GM18511 (cell line): ENCODE data around the gene ANGEL2.

Experiments used
- ATAC-seq: cut with Tn5 transposase; IDR thresholded peaks from one replicate; pipeline ENCODE4 v1.9.1; 2021; ENCODE audit warnings: mild to moderate bottlenecking, moderate library complexity; ENCODE audit not compliant: unreplicated experiment

ANGEL2 gene

DNA sequence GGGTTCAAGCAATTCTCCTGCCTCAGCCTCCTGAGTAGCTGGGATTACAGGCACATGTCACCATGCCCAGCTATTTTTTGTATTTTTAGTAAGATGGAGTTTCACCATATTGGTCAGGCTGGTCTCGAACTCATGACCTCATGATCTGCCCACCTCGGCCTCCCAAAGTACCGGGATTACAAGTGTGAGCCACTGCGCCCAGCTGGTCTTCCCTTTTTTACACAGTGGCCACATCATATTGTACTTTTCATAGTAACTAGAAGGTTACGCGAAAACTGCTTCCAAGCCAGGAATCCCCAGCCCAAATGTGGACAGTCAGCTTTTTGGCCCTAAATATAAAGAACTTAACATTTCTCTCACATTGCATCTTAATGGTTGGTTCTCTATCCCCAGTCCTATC, 61.2 kb downstream of the ANGEL2 start:
- no peak for ATAC-seq

DNA sequence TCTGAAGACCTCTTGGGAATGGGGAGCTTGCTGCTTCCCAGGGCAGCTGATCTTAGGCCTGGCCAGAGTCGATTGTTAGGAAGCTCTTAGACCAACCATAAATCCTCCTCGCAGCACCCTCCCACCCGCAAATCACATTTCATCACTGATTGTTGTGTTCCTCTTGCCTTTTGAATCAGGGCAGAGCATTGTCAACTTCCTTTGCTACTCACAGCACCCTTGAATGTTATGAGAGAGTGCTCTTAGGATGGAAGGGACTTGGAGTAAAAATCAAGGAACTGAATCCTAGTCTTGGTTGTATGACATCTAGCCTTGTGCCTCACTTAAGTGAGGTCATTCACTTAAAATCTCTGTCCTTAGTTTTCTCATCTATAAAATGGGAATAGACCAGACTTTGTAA, 62.3 kb downstream of the ANGEL2 start:
- no peak for ATAC-seq

DNA sequence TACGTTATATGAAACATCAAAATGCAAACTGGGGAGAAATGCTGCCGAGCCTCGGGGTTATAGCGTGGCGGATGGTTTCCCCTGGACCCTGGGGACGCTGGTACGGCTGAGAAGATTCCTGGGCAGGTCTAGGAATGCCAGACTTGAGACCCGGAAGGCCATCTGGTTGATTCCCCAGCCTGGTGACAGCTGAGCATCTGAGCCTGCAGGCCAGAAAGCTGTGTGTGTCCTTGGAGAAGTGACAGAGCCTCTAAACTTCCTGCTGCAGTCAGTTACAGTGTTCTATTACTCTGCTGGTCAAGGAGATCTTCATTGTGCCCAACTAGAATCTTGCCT, 63.1 kb downstream of the ANGEL2 start:
- ATAC-seq: no peak

DNA sequence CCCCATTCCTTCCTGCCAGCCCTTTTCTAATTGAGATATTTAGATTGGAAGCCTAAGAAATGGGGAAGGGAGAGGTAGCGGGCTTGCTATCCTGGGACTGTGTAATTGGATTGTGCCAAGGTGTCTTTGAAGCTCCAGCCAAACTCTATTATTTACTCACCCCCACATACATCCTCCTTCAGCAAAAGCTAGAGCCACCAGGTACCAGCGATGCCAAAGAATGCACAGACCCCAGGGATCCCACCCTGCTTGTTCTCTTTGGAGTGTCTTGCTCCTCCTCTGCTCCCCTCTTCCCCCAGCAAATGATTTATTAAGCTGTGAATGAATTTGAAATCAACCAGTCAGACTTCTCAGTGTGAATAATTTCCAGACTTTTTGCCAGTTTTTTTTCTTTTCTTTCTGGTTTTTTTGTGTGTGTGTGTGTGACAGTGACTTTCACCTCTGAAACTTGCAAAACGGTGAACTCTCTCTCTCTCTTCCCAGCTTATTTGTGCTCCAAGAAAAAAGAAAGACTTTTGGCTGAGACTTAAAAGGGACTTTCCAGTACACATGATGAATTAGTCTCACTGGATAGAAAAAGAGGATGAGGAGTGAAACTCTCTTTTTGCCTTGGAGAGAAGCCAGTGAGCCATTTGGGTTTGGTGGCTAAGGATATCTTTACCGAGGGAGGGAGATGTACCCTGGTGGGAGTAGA, 63.6 kb downstream of the ANGEL2 start:
- no peak for ATAC-seq

- peak; percentile 4 for ATAC-seq
These were observed 64.3 kb downstream of the ANGEL2 start for GRCh38 chr1:212951126-212951946.

GRCh38 chr1:212950243-212951125, 65.2 kb downstream of the ANGEL2 start, which contains the start of gene VASH2:
Gene VASH2, plus strand, starts transcription at chr1:212950541. Its CDS starts 1,002 bp downstream, at chr1:212951543.
- peak; percentile 95 for ATAC-seq

DNA sequence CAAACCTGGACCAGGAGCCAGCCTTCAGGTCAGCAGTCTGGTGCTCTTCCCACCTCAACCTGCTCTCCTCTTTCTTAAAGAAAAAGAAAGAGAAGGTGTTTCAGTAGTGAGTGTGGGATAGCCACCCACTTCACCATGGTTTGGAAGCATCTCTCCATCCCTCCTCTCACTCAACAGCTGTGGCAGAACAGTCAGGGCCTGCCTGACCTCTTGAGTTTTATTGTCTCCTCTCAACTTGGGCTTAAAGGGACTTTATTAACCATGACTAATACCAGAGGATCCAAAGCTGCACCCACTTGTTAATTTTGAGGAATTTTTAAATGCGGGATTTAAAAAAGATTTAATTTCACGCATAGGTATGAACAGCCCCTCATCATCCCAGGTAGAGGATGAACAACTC, 65.9 kb downstream of the ANGEL2 start:
- ATAC-seq: no peak

GRCh38 chr1:212946872-212947271, 68.8 kb downstream of the ANGEL2 start:
- no peak for ATAC-seq

GRCh38 chr1:212945463-212946160, 70.1 kb downstream of the ANGEL2 start:
- no peak for ATAC-seq

DNA sequence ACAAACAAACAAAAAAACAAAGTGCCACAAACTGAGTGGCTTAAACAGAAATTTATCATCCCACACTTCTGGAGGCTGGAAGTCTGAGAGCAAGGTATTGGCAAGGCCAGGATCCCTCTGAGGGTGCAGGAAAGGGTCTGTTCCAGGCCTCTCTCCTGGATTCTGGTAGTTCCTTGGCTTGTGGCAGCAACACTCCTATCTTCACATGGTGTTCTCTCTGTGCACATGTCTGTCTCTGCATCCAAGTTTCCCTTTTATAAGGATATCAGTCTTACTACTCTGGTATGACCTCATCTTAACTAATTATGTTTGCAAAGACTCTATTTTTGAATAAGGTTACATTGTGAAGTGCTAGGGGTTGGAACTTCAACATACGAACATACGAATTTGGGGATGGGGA, 70.6 kb downstream of the ANGEL2 start:
- no peak for ATAC-seq

DNA sequence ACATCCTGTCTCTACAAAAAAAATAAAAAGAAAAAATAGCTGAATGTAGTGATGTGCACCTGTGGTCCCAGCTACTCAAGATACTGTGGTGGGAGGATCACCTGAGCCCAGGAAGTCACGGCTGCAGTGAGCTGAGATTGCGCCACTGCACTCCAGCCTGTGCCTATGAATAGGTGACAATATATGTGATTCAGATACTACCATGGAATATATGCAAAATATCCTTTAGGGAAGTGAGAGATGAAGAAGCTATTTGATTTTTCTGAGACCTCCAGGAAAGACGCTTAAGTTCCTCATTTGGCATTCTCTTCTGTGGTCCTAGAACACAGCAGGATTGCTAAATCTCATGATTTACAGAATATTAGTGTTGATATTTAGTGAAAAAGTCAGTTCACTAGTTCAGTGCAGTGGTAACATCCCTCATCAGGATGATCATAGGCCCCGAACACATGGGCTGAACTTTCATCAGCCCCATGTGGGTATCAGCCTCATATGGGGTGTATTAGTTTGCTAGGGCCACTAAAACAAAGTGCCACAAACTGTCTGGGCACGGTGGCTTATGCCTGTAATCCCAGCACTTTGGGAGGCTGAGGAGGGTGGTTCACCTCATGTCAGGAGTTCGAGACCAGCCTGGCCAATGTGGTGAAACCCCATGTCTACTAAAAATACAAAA, 71.3 kb downstream of the ANGEL2 start:
- ATAC-seq: peak; percentile 66

DNA sequence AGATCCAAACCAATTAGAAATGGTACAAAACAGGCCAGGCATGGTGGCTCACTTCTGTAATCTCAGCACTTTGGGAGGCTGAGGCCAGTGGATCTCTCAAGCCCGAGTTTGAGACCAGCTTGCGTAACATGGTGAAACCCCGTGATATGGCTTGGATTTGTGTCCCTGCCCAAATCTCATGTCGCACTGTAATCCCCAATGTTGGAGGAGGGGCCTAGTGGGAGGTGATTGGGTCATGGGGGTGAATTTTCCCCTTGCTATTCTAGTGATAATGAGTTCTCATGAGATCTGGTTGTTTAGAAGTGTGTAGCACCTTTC, 72.3 kb downstream of the ANGEL2 start:
- no peak for ATAC-seq

- ATAC-seq: no peak
These were observed 72.8 kb downstream of the ANGEL2 start for GRCh38 chr1:212942679-212943392.
